H1 (cell line): Measurements from ENCODE around the gene SND1. TPM values are rescaled to one million over a fixed set of nuclear protein-coding genes. Genes with fewer than 3 reads are reported as not detected.

Experiments
- CHD2 ChIP-seq: IDR thresholded peaks from 2 replicates; pipeline ENCODE4 v1.6.1; 2012; ENCODE audit warnings: low read length, improper control_type of control experiment
- CHD7 ChIP-seq: fragments of 300-600 bp; sonication (generic); IDR thresholded peaks from 2 replicates; pipeline ENCODE4 v1.7.1; 2012; ENCODE audit warnings: low read length, moderate library complexity, mild to moderate bottlenecking, inconsistent platforms; ENCODE audit not compliant: insufficient replicate concordance
- POLR2AphosphoS5 ChIP-seq: IDR thresholded peaks from 2 replicates; pipeline ENCODE4 v1.6.1; 2011; ENCODE audit warnings: low read depth, low read length
- SAP30 ChIP-seq: fragments of 300-600 bp; sonication (generic); IDR thresholded peaks from 2 replicates; pipeline ENCODE4 v1.7.1; 2012; ENCODE audit warnings: low read length, moderate library complexity, mild to moderate bottlenecking, inconsistent platforms; ENCODE audit not compliant: insufficient read depth, insufficient replicate concordance
- SRF ChIP-seq: IDR thresholded peaks from 2 replicates; pipeline ENCODE4 v1.6.1; 2011; ENCODE audit warnings: mild to moderate bottlenecking, low read depth, low read length, moderate library complexity
- polyA plus RNA-seq, 7 experiments: library from polyadenylated mRNA; depleted of rRNA in 3 of 7; stranded (reverse) in 5 of 7; unstranded in 2 of 7; fragments of >200 nt in 5 of 7; fragments of 200-250 nt in 2 of 7; gene quantifications; 1 replicate in 5 of 7; 2 replicates in 1 of 7; 4 replicates in 1 of 7; pipeline versions ENCODE4 v1.2.1 to v1.2.3, GENCODE V29; 2011 to 2013; ENCODE audit warnings: missing spikeins in 2 of 7, mixed read lengths in 2 of 7
- total RNA-seq: library from RNA; stranded (reverse); fragmentation: NEBNext Ultra II Directional; extraction: Animal tissue kit (Norgen Biotek cat#: 25700); gene quantifications from 2 replicates; pipeline ENCODE4 v1.2.1, GENCODE V29; 2021

The SND1 gene
- total and polyA plus RNA-seq, 2 of the 8 experiments (the other 6 are each of a cell fraction or from before 2014, with no cell fraction given): 122 to 290 TPM

GRCh38 chr7:127873715-127874636 lies 222.0 kb downstream of the SND1 start (continued):
- TF ChIP-seq CHD7: no peak
- no peak for TF ChIP-seq POLR2AphosphoS5
- no peak for TF ChIP-seq CHD2
- TF ChIP-seq SRF: no peak
- TF ChIP-seq SAP30: no peak
